HEK293 (cell line): ENCODE data around the gene KCNJ9.

Experiments
- CTCF ChIA-PET: fragments of 350-600 bp; formaldehyde crosslinking; extraction: SDS; loops from one replicate; lab custom pipeline; 2021; ENCODE audit warnings: antibody characterized with exemption; lab: Yijun Ruan, JAX
- POLR2A ChIA-PET: fragments of 300-600 bp; formaldehyde crosslinking; extraction: SDS; loops from one replicate; lab custom pipeline; 2020; ENCODE audit warnings: antibody characterized with exemption, inconsistent platforms; lab: Yijun Ruan, JAX
- H3K27ac ChIP-seq: fragments of 200-500 bp; sonication (Bioruptor generic); 2 replicates; pipeline ENCODE4 v1.5.1; 2014; ENCODE audit warnings: low read depth, low read length, control low read depth, inconsistent platforms; ENCODE audit errors: extremely low read depth
- H3K36me3 ChIP-seq, 2 experiments: fragments of 200-500 bp in 1 of 2; sonication (Bioruptor generic) in 1 of 2; 1 replicate in 1 of 2; 2 replicates in 1 of 2; pipeline ENCODE4 v1.5.1; 2014 to 2017; ENCODE audit warnings: inconsistent platforms in 2 of 2, low read length in 2 of 2; ENCODE audit not compliant: control insufficient read depth in 2 of 2, insufficient read depth in 1 of 2
- H3K4me1 ChIP-seq: fragments of 200-500 bp; sonication (Bioruptor generic); 2 replicates; pipeline ENCODE4 v1.5.1; 2014; ENCODE audit warnings: mild to moderate bottlenecking, low read length, inconsistent platforms; ENCODE audit not compliant: control insufficient read depth, insufficient read depth
- H3K4me3 ChIP-seq: 2 replicates; pipeline ENCODE4 v1.5.1; 2011; ENCODE audit warnings: low read depth, mild to moderate bottlenecking, control low read depth, low read length, moderate library complexity
- H3K9me3 ChIP-seq: fragments of 200-500 bp; sonication (Bioruptor generic); 2 replicates; pipeline ENCODE4 v1.5.1; 2014; ENCODE audit warnings: low read depth, low read length, inconsistent platforms; ENCODE audit not compliant: control insufficient read depth, insufficient read depth
- EGR2 ChIP-seq: fragments of 450-650 bp; formaldehyde crosslinking; IDR thresholded peaks from 2 replicates; pipeline ENCODE4 v1.5.1; 2016; ENCODE audit warnings: low read depth, missing biosample characterization, missing genetic modification characterization
- KLF7 ChIP-seq: fragments of 450-650 bp; formaldehyde crosslinking; IDR thresholded peaks from 2 replicates; pipeline ENCODE4 v1.5.1; 2016; ENCODE audit warnings: missing biosample characterization, missing genetic modification characterization, borderline replicate concordance
- MYNN ChIP-seq: fragments of 450-650 bp; formaldehyde crosslinking; IDR thresholded peaks from 2 replicates; pipeline ENCODE4 v1.5.1; 2016; ENCODE audit warnings: missing biosample characterization, missing genetic modification characterization, borderline replicate concordance
- PATZ1 ChIP-seq: fragments of 450-650 bp; formaldehyde crosslinking; IDR thresholded peaks from 2 replicates; pipeline ENCODE4 v1.5.1; 2016; ENCODE audit warnings: missing biosample characterization, missing genetic modification characterization
- SCRT2 ChIP-seq: fragments of 450-650 bp; formaldehyde crosslinking; IDR thresholded peaks from 2 replicates; pipeline ENCODE4 v1.5.1; 2016; ENCODE audit warnings: missing biosample characterization, missing genetic modification characterization
- ZBTB17 ChIP-seq: fragments of 450-650 bp; formaldehyde crosslinking; IDR thresholded peaks from 2 replicates; pipeline ENCODE4 v1.5.1; 2016; ENCODE audit warnings: missing biosample characterization, missing genetic modification characterization
- ZBTB7A ChIP-seq: fragments of 450-650 bp; formaldehyde crosslinking; IDR thresholded peaks from 2 replicates; pipeline ENCODE4 v1.5.1; 2016; ENCODE audit warnings: low read depth, missing biosample characterization, missing genetic modification characterization
- ZFP41 ChIP-seq: fragments of 450-650 bp; formaldehyde crosslinking; IDR thresholded peaks from 2 replicates; pipeline ENCODE4 v1.5.1; 2016; ENCODE audit warnings: missing biosample characterization, missing genetic modification characterization, borderline replicate concordance
- ZNF184 ChIP-seq: fragments of 450-650 bp; IDR thresholded peaks from 2 replicates; pipeline ENCODE4 v1.5.1; 2018; ENCODE audit warnings: missing biosample characterization, mild to moderate bottlenecking, missing genetic modification characterization
- ZNF2 ChIP-seq: fragments of 450-650 bp; formaldehyde crosslinking; IDR thresholded peaks from 2 replicates; pipeline ENCODE4 v1.5.1; 2016; ENCODE audit warnings: missing biosample characterization, missing genetic modification characterization
- ZNF214 ChIP-seq: fragments of 450-650 bp; formaldehyde crosslinking; IDR thresholded peaks from 2 replicates; pipeline ENCODE4 v1.5.1; 2017; ENCODE audit warnings: missing biosample characterization, mild to moderate bottlenecking, missing genetic modification characterization, borderline replicate concordance
- ZNF280D ChIP-seq: fragments of 450-650 bp; formaldehyde crosslinking; IDR thresholded peaks from 2 replicates; pipeline ENCODE4 v1.5.1; 2016; ENCODE audit warnings: missing biosample characterization, missing genetic modification characterization
- ZNF350 ChIP-seq: fragments of 450-650 bp; formaldehyde crosslinking; IDR thresholded peaks from 2 replicates; pipeline ENCODE4 v1.5.0; 2017; ENCODE audit warnings: missing biosample characterization, mild to moderate bottlenecking, missing genetic modification characterization
- ZNF354C ChIP-seq: fragments of 450-650 bp; formaldehyde crosslinking; IDR thresholded peaks from 2 replicates; pipeline ENCODE4 v1.5.1; 2016; ENCODE audit warnings: missing biosample characterization, missing genetic modification characterization, low read depth, borderline replicate concordance
- ZNF473 ChIP-seq: fragments of 450-650 bp; formaldehyde crosslinking; IDR thresholded peaks from 2 replicates; pipeline ENCODE4 v1.5.1; 2017; ENCODE audit warnings: missing biosample characterization, missing genetic modification characterization
- ZNF529 ChIP-seq: fragments of 450-650 bp; formaldehyde crosslinking; IDR thresholded peaks from 2 replicates; pipeline ENCODE4 v1.5.1; 2017; ENCODE audit warnings: missing genetic modification characterization, missing biosample characterization; ENCODE audit not compliant: insufficient replicate concordance
- ZNF701 ChIP-seq: fragments of 450-650 bp; formaldehyde crosslinking; IDR thresholded peaks from 2 replicates; pipeline ENCODE4 v1.5.1; 2016; ENCODE audit warnings: missing biosample characterization, missing genetic modification characterization
- ZNF837 ChIP-seq: fragments of 450-650 bp; formaldehyde crosslinking; IDR thresholded peaks from 2 replicates; pipeline ENCODE4 v1.5.1; 2016; ENCODE audit warnings: missing biosample characterization, missing genetic modification characterization
- TF ChIP-seq, protein P1 (sequence below): fragments of 450-650 bp; formaldehyde crosslinking; IDR thresholded peaks from 2 replicates; pipeline ENCODE4 v1.5.1; 2016; ENCODE audit warnings: missing biosample characterization, missing genetic modification characterization
- TF ChIP-seq, protein P2 (sequence below): fragments of 450-650 bp; formaldehyde crosslinking; IDR thresholded peaks from 2 replicates; pipeline ENCODE4 v1.5.1; 2016; ENCODE audit warnings: missing biosample characterization, missing genetic modification characterization

The KCNJ9 gene

DNA sequence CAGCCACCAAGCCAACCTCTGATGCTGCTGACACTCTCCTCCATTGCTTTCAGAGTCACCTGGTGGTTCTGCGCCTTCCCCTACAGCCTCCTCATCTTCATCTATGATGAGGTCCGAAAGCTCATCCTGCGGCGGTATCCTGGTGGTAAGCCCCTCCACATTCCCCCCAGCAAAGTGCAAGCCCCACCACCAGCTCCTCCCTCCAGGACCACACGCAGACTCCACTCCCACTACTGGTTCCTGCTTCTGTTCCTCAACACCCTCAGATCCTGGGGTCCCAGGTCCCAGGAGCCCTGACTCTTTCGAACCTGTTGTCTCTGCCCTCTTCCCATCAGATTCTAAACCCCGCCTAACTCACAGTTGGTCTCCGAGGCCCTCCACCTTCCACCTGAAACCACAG, 58.5 kb downstream of the KCNJ9 start:
- no peak for TF ChIP-seq MYNN (tag by site-specific recombination)
- no peak for TF ChIP-seq PATZ1
- no peak for TF ChIP-seq ZNF354C (tag by site-specific recombination)
- TF ChIP-seq ZBTB7A (tag by site-specific recombination) = no peak
- TF ChIP-seq ZNF837 (tag by site-specific recombination) = no peak
- no peak for TF ChIP-seq KLF7
- no peak for TF ChIP-seq ZFP41 (tag by site-specific recombination)
- no peak for TF ChIP-seq ZNF184 (tag by site-specific recombination)
- TF ChIP-seq SCRT2 (tag by site-specific recombination) = no peak
- no peak for TF ChIP-seq EGR2 (tag by site-specific recombination)
- TF ChIP-seq ZNF529 (tag by site-specific recombination) = no peak
- no peak for TF ChIP-seq ZNF2 (tag by site-specific recombination)
- TF ChIP-seq ZNF350 = no peak
- TF ChIP-seq, protein P1, sequence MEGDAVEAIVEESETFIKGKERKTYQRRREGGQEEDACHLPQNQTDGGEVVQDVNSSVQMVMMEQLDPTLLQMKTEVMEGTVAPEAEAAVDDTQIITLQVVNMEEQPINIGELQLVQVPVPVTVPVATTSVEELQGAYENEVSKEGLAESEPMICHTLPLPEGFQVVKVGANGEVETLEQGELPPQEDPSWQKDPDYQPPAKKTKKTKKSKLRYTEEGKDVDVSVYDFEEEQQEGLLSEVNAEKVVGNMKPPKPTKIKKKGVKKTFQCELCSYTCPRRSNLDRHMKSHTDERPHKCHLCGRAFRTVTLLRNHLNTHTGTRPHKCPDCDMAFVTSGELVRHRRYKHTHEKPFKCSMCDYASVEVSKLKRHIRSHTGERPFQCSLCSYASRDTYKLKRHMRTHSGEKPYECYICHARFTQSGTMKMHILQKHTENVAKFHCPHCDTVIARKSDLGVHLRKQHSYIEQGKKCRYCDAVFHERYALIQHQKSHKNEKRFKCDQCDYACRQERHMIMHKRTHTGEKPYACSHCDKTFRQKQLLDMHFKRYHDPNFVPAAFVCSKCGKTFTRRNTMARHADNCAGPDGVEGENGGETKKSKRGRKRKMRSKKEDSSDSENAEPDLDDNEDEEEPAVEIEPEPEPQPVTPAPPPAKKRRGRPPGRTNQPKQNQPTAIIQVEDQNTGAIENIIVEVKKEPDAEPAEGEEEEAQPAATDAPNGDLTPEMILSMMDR = no peak
- TF ChIP-seq ZNF214 (tag by site-specific recombination) = no peak
- TF ChIP-seq ZNF280D (tag by site-specific recombination) = no peak
- TF ChIP-seq, protein P2, sequence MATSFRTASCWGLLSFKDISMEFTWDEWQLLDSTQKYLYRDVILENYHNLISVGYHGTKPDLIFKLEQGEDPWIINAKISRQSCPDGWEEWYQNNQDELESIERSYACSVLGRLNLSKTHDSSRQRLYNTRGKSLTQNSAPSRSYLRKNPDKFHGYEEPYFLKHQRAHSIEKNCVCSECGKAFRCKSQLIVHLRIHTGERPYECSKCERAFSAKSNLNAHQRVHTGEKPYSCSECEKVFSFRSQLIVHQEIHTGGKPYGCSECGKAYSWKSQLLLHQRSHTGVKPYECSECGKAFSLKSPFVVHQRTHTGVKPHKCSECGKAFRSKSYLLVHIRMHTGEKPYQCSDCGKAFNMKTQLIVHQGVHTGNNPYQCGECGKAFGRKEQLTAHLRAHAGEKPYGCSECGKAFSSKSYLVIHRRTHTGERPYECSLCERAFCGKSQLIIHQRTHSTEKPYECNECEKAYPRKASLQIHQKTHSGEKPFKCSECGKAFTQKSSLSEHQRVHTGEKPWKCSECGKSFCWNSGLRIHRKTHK (tag by site-specific recombination) = no peak
- TF ChIP-seq ZNF701 (tag by site-specific recombination) = no peak
- TF ChIP-seq ZBTB17 = no peak
- no peak for TF ChIP-seq ZNF473 (tag by site-specific recombination)
- no peak overlapping the region for H3K27ac ChIP-seq
- POLR2A ChIA-PET = no interaction called here

More for the DNA sequence above, 58.5 kb downstream of the KCNJ9 start:
- Histone ChIP-seq H3K4me1 (no peaks in the 10 kb centered on the region), H3K4me3 (no peak overlapping the region), H3K36me3 (no peaks in the 10 kb centered on the region), H3K9me3 (no peaks in the 10 kb centered on the region)
- CTCF ChIA-PET = no interaction called here
